Thoracic aorta (tissue), 2 donors: ENCODE data around the gene HMCN2. TPM values are rescaled to one million over a fixed set of nuclear protein-coding genes. Genes with fewer than 3 reads are reported as not detected.

ENCODE experiments used
- ATAC-seq: fragments of 150-250 bp; one replicate; pipeline ENCODE4 v1.8.0; 2017; ENCODE audit warnings: low read depth; ENCODE audit not compliant: insufficient number of reproducible peaks, low FRiP score
- DNase-seq: peaks from one replicate; pipeline ENCODE4 v3.0.0-alpha.2; 2020; ENCODE audit warnings: low spot score
- H3K27ac ChIP-seq, 2 donors: fragments of 200-600 bp; sonication (generic); 1 replicate in 1 of 2; 2 replicates in 1 of 2; pipeline ENCODE4 v1.5.1; 2016; ENCODE audit warnings: mild to moderate bottlenecking in 2 of 2, moderate library complexity in 2 of 2
- H3K27me3 ChIP-seq: fragments of 200-600 bp; sonication (generic); replicated peaks from 2 replicates; pipeline ENCODE4 v1.6.0; 2016; ENCODE audit warnings: mild to moderate bottlenecking; ENCODE audit not compliant: insufficient read depth
- H3K36me3 ChIP-seq: fragments of 200-600 bp; sonication (generic); one replicate; pipeline ENCODE4 v1.5.1; 2016
- H3K4me1 ChIP-seq, 2 donors: fragments of 200-600 bp; sonication (generic); 1 replicate in 1 of 2; 2 replicates in 1 of 2; pipeline versions ENCODE4 v1.5.1 to v1.6.0; 2016; ENCODE audit warnings: low read depth in 2 of 2, mild to moderate bottlenecking in 1 of 2; ENCODE audit not compliant: control insufficient read depth in 1 of 2
- H3K4me3 ChIP-seq: fragments of 200-600 bp; sonication (generic); 2 replicates; pipeline ENCODE4 v1.5.1; 2016; ENCODE audit warnings: mild to moderate bottlenecking
- H3K9me3 ChIP-seq: fragments of 200-600 bp; sonication (generic); 2 replicates; pipeline ENCODE4 v1.5.1; 2016
- total RNA-seq, 2 donors: library from RNA; depleted of rRNA; stranded (reverse); fragments of >200 nt; gene quantifications; one replicate each; pipeline versions ENCODE4 v1.1.0 to v1.2.3, GENCODE V29; 2016
- TF ChIP-seq, protein P1 (sequence below): fragments of 200-600 bp; sonication (generic); IDR thresholded peaks from one replicate; pipeline ENCODE4 v1.5.1; 2019; ENCODE audit warnings: antibody characterized with exemption

The HMCN2 gene
- total RNA-seq, 2 donors from 2014 or later = 2.4 to 6.3 TPM

DNA sequence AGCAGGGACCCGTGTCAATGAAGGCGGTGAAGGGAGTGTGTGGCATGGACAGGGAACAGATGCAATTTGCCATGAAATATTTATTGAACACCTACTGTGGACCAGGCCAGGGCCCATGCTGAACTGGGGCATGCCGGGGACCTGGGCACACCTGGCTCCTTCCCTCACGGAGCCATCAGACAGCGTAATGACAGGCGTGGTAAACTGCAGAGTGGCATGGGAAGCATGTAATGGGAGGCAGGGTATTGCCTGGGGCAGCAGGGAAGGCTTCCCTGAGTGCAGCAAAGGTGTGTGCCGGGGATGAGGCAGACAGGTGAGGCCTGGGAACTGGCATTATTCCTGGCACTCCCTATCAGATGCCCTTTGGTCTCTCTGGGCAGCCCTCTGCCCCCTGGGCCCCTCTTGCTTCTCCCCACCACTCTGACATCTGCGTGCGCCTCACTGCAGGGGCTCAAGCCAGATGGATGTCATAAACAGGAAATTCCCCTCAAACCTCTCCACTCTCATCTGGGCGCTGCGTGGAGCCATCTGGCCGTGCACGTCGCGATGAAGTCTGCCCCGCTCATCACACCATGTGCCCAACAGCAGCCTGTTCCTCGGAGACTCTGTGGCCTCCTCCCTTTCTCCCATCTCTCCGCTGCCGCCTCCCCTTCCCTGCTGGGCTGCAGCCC is 67.6 kb downstream of the HMCN2 start:
- Histone ChIP-seq H3K27me3 (no peaks in the 10 kb centered on the region), H3K4me1 (peaks cover 0 to 3% of the 10 kb centered on the region in 2 donors), H3K27ac (no peak overlapping the region), H3K36me3 (no peaks in the 10 kb centered on the region), H3K4me3 (no peak overlapping the region), H3K9me3 (no peaks in the 10 kb centered on the region)
- ATAC-seq = no peak
- DNase-seq = no peak
- TF ChIP-seq, protein P1, sequence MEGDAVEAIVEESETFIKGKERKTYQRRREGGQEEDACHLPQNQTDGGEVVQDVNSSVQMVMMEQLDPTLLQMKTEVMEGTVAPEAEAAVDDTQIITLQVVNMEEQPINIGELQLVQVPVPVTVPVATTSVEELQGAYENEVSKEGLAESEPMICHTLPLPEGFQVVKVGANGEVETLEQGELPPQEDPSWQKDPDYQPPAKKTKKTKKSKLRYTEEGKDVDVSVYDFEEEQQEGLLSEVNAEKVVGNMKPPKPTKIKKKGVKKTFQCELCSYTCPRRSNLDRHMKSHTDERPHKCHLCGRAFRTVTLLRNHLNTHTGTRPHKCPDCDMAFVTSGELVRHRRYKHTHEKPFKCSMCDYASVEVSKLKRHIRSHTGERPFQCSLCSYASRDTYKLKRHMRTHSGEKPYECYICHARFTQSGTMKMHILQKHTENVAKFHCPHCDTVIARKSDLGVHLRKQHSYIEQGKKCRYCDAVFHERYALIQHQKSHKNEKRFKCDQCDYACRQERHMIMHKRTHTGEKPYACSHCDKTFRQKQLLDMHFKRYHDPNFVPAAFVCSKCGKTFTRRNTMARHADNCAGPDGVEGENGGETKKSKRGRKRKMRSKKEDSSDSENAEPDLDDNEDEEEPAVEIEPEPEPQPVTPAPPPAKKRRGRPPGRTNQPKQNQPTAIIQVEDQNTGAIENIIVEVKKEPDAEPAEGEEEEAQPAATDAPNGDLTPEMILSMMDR = no peak

DNA sequence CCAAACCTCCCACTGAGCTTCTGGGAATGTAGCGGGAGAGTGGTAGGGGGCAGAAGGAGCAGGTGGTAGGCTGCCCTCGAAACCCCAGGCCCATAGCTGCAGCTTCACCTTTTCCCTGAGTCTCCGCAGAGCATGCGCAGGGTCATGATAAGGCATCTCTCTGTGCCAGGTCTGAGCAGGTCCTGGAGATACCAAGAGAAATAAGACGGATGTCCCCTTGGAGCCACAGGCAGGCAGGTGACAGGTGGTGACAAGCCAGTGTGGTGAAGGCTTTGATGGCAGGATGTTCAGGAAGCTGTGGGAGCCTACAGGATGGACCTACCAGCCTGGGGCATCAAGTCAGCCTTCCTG is 68.1 kb downstream of the HMCN2 start:
- no peaks in the 10 kb centered on the region for H3K4me1 ChIP-seq
- no peak overlapping the region for H3K27ac ChIP-seq
- TF ChIP-seq, protein P1 = no peak

DNA sequence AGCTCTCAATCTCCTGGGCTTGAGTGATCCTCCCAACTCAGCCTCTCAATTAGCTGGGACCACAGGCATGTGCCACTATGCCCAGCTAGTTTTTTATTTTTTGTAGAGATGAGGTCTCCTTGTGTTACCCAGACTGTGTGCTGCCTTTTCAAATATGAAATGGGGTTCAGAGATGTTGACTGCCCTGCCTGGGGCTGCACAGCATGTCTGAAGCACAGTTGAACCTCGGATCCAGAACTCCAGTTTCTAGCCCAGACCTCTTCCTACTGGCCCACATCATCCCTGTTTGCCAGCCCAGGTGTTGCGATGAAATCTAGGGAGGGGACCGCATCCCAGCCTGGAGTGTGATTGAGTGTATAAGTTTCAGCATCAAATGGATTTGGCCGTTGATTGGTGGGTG is 69.4 kb downstream of the HMCN2 start:
- no peaks in the 10 kb centered on the region for H3K27me3 ChIP-seq
- H3K27ac ChIP-seq = no peak overlapping the region
- TF ChIP-seq, protein P1 = no peak
- DNase-seq (no peak), ATAC-seq (no peak)
- H3K9me3 ChIP-seq = no peaks in the 10 kb centered on the region
- no peaks in the 10 kb centered on the region for H3K4me1 ChIP-seq
- no peaks in the 10 kb centered on the region for H3K36me3 ChIP-seq
- H3K4me3 ChIP-seq = no peak overlapping the region

More for the DNA sequence above, 68.1 kb downstream of the HMCN2 start:
- Histone ChIP-seq H3K4me3 (no peak overlapping the region), H3K36me3 (no peaks in the 10 kb centered on the region), H3K9me3 (no peaks in the 10 kb centered on the region), H3K27me3 (no peaks in the 10 kb centered on the region)
- DNase-seq = no peak
- no peak for ATAC-seq

DNA sequence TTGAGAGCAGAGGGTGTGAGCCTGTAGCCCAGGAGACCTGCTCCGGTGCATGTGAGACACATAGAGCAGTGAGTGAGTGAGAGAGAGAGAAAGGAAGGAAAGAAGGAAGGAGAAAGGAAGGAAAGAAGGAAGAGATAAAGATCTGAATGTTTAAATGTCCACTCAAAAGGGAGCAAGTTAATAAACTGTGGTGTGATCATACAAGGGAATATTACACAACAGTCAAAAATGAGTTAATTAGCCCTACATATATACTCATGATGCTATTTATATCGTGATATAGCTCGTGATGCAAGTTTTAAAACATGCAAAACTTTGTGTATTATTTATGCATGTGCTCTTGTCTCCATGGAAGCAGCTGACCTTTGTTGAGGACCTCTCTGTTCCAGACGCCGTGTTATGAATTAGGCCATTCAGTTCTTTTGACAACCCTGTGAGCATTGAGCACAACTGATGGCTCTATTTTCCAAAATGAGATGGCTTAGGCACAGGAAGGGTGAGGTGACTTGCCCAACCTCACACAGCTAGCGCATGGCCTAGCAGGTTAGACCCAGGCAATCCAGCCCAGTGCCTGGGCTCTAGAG is 70.6 kb downstream of the HMCN2 start:
- H3K4me1 ChIP-seq = no peaks in the 10 kb centered on the region
- no peaks in the 10 kb centered on the region for H3K9me3 ChIP-seq
- ATAC-seq (no peak), DNase-seq (no peak)
- TF ChIP-seq, protein P1 = no peak
- no peaks in the 10 kb centered on the region for H3K36me3 ChIP-seq
- H3K27me3 ChIP-seq = no peaks in the 10 kb centered on the region
- H3K4me3 ChIP-seq = no peak overlapping the region
- H3K27ac ChIP-seq = no peak overlapping the region

DNA sequence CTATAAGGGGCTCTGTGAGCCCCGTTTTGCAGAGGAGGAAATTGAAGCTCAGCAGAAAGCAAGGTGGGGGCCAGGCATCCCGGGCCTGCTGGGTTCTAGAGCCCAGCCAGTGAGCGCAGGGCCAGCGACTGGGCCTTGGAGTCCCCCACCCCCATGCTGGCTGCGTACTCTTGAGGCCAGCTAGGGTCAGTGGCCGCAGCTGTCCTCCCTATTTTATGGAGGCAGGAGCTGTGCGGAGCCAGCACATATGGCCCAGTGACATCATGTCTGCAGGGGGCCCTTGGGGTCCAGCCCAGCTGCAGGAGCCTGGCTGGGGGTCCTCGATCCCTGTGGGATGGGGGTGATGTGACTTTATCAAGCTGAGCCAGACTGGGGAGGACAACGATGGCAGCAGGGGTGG is 71.3 kb downstream of the HMCN2 start:
- no peak for ATAC-seq
- no peak for DNase-seq
- Histone ChIP-seq H3K4me3 (no peak overlapping the region), H3K27me3 (no peaks in the 10 kb centered on the region), H3K36me3 (no peaks in the 10 kb centered on the region), H3K9me3 (no peaks in the 10 kb centered on the region), H3K27ac (no peak overlapping the region), H3K4me1 (no peaks in the 10 kb centered on the region)
- TF ChIP-seq, protein P1 = no peak
